ENCODE results near the gene LARP4B. TPM values are rescaled to one million over a fixed set of nuclear protein-coding genes. Genes with fewer than 3 reads are reported as not detected.

Gene LARP4B
- total RNA-seq, 4 donors from 2014 or later, result 51.2 to 60.8 (median 56.5) TPM

- no peak for TF ChIP-seq CTCF (IDR thresholded peaks at IDR 0.05; ENCODE audit: low read depth)
Observed at GRCh38 chr10:834493-834892, 97.0 kb downstream of the LARP4B start.

- no peak for TF ChIP-seq CTCF (IDR thresholded peaks at IDR 0.05; ENCODE audit: low read depth)
Observed at GRCh38 chr10:829241-829640, 102.3 kb downstream of the LARP4B start.

- TF ChIP-seq CTCF (IDR thresholded peaks at IDR 0.05; ENCODE audit: low read depth), result no peak
Observed at GRCh38 chr10:828191-828590, 103.3 kb downstream of the LARP4B start.

GRCh38 chr10:824946-825345 lies 106.6 kb downstream of the LARP4B start:
- no peak for TF ChIP-seq CTCF (IDR thresholded peaks at IDR 0.05; ENCODE audit: low read depth)

GRCh38 chr10:824497-824896 lies 107.0 kb downstream of the LARP4B start:
- no peak for TF ChIP-seq CTCF (IDR thresholded peaks at IDR 0.05; ENCODE audit: low read depth)

GRCh38 chr10:822661-823367 lies 108.7 kb downstream of the LARP4B start:
- no peak for TF ChIP-seq CTCF (IDR thresholded peaks at IDR 0.05; ENCODE audit: low read depth)

- TF ChIP-seq CTCF (IDR thresholded peaks at IDR 0.05; ENCODE audit: low read depth), result no peak
Observed at GRCh38 chr10:822197-822596, 109.3 kb downstream of the LARP4B start.

Data from subcutaneous adipose tissue (tissue), 4 donors.